ENCODE results near the gene CNTNAP5. TPM values are rescaled to one million over a fixed set of nuclear protein-coding genes. Genes with fewer than 3 reads are reported as not detected.

The CNTNAP5 gene
- total and polyA plus RNA-seq, 2 donors (not counting 3 experiments of a cell fraction or from before 2014, with no cell fraction given): not detected

GRCh38 chr2:124898827-124899226 lies 873.7 kb downstream of the CNTNAP5 start:
- FAIRE-seq: no peak
- H3K27me3 ChIP-seq (ENCODE audit: control insufficient read depth in 2 of 2, insufficient read depth in 2 of 2, low read length in 2 of 2): no peaks in the 10 kb centered on the region
- no TSS peak for BruUV-seq (replicated peaks)

More at GRCh38 chr2:124898827-124899226, 873.7 kb downstream of the CNTNAP5 start:
- Histone ChIP-seq H3K4me3 (replicated peaks in 1 of 3; ENCODE audit: insufficient read depth in 1 of 3, low read depth in 1 of 3, low read length in 3 of 3) (no peak overlapping the region), H3K79me2 (ENCODE audit: control insufficient read depth, insufficient read depth, low read length) (no peaks in the 10 kb centered on the region), H3K9me1 (replicated peaks; ENCODE audit: control insufficient read depth, extremely low read depth, insufficient read depth, low read length) (no peaks in the 10 kb centered on the region), H2AFZ (ENCODE audit: low read depth, low read length) (no peak overlapping the region), H3K27ac (ENCODE audit: insufficient read depth, low read depth, low read length) (no peak overlapping the region), H4K20me1 (replicated peaks; ENCODE audit: control insufficient read depth, extremely low read depth, insufficient read depth, low read length) (no peaks in the 10 kb centered on the region), H3K9ac (replicated peaks; ENCODE audit: extremely low read depth, insufficient read depth, low read length) (no peak overlapping the region), H3K36me3 (ENCODE audit: control insufficient read depth in 2 of 2, extremely low read depth in 1 of 2, insufficient read depth in 2 of 2, low read length in 2 of 2) (no peaks in the 10 kb centered on the region), H3K4me2 (ENCODE audit: insufficient read depth, low read length) (no peak overlapping the region), H3K4me1 (ENCODE audit: control insufficient read depth, extremely low read depth, insufficient read depth, low read length) (no peaks in the 10 kb centered on the region), H3K9me3 (replicated peaks; ENCODE audit: control insufficient read depth, insufficient read depth, low read length) (peaks cover 1% of the 10 kb centered on the region)
- TF ChIP-seq POLR2A (IDR thresholded peaks at IDR 0.05; ENCODE audit: low read depth, low read length) (no peak), GATA2 (IDR thresholded peaks at IDR 0.05; ENCODE audit: insufficient read depth, insufficient read length, low read depth, low read length) (no peak), POLR2AphosphoS5 (IDR thresholded peaks at IDR 0.05; ENCODE audit: insufficient read depth, low read depth, low read length) (no peak), MYC (IDR thresholded peaks at IDR 0.05; ENCODE audit: low read depth, low read length) (no peak), JUN (IDR thresholded peaks at IDR 0.05; ENCODE audit: borderline replicate concordance, insufficient read depth, insufficient read length, low read depth) (no peak), MAX (IDR thresholded peaks at IDR 0.05; ENCODE audit: insufficient read depth, insufficient read length) (no peak), FOS (IDR thresholded peaks at IDR 0.05; ENCODE audit: borderline replicate concordance, insufficient read depth, low read length) (no peak), EZH2 (IDR thresholded peaks at IDR 0.05; ENCODE audit: borderline replicate concordance, low read depth, low read length, severe bottlenecking) (no peak)
- TF ChIP-seq, protein P1, sequence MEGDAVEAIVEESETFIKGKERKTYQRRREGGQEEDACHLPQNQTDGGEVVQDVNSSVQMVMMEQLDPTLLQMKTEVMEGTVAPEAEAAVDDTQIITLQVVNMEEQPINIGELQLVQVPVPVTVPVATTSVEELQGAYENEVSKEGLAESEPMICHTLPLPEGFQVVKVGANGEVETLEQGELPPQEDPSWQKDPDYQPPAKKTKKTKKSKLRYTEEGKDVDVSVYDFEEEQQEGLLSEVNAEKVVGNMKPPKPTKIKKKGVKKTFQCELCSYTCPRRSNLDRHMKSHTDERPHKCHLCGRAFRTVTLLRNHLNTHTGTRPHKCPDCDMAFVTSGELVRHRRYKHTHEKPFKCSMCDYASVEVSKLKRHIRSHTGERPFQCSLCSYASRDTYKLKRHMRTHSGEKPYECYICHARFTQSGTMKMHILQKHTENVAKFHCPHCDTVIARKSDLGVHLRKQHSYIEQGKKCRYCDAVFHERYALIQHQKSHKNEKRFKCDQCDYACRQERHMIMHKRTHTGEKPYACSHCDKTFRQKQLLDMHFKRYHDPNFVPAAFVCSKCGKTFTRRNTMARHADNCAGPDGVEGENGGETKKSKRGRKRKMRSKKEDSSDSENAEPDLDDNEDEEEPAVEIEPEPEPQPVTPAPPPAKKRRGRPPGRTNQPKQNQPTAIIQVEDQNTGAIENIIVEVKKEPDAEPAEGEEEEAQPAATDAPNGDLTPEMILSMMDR (IDR thresholded peaks at IDR 0.05; ENCODE audit: extremely low read depth in 1 of 2, insufficient read depth in 1 of 2, low read depth in 1 of 2, low read length in 2 of 2): no peak
- intact Hi-C loops (cut with micrococcal nuclease) (no loop called here), dilution Hi-C loops (cut with MboI; ENCODE audit: extremely low pct_ligation_motif_present, low sequenced_read_pairs) (no loop called here)
- no peak for DNase-seq (ENCODE audit: low read depth, low spot score)
- ChIA-PET POLR2A (no interaction called here), CTCF (no interaction called here)

All from endothelial cell of umbilical vein (primary cell).